ENCODE data around the gene POM121C.
"Not testable (repeated sequence)": the region's sequence is repeated elsewhere in the genome, so short reads cannot be mapped to it uniquely, and the experiment has no call there.

- not testable (repeated sequence) for TF ChIP-seq EZH2 (IDR thresholded peaks at IDR 0.05; ENCODE audit: insufficient read depth, low read length); CTCF (IDR thresholded peaks at IDR 0.05; ENCODE audit: insufficient read depth, low read depth, low read length)
Observed at GRCh38 chr7:75416787-75417186, 69.3 kb downstream of the POM121C start.
